Lung microvascular endothelial cell (primary cell): ENCODE data around the gene MALAT1. TPM values are rescaled to one million over a fixed set of nuclear protein-coding genes. Genes with fewer than 3 reads are reported as not detected.

ENCODE experiments used
- DNase-seq, 2 donors: peaks; one replicate each; pipeline versions ENCODE4 v3.0.0 to v3.0.0-alpha.2; 2010; ENCODE audit warnings: low read depth in 2 of 2
- total RNA-seq: library from RNA; depleted of rRNA; stranded (reverse); fragments of >200 nt; gene quantifications from 2 replicates; pipeline ENCODE4 v1.2.1, GENCODE V29; 2014

MALAT1 gene
- total RNA-seq, 1 donor from 2014 or later = 2,739 TPM

- DNase-seq = peak; percentile 57 to 77
These were observed 56.9 kb downstream of the MALAT1 start for GRCh38 chr11:65555693-65556231.

Other genes starting within 250 kb of the MALAT1 start
- gene POLA2, start 237.1 kb upstream of the MALAT1 start, total RNA-seq = 1.8 and 3.5 TPM in 2 replicates
- 5.4 and 10.1 TPM in 2 replicates for gene CDC42EP2, start 184.2 kb upstream of the MALAT1 start, total RNA-seq
- gene DPF2, start 165.2 kb upstream of the MALAT1 start, total RNA-seq = 17.9 and 18.3 TPM in 2 replicates
- 0.22 TPM in 1 of 2 replicates, not detected in the other for gene TIGD3, start 144.3 kb upstream of the MALAT1 start, total RNA-seq
- 1.2 and 1.7 TPM in 2 replicates for gene SLC25A45, start 116.4 kb upstream of the MALAT1 start, total RNA-seq
- gene FRMD8, start 112.4 kb upstream of the MALAT1 start, total RNA-seq = 63.4 and 82.9 TPM in 2 replicates
- gene NEAT1, start 76.2 kb upstream of the MALAT1 start, total RNA-seq = 26.4 and 94.2 TPM in 2 replicates
- gene SCYL1, start 26.0 kb downstream of the MALAT1 start, total RNA-seq = 36.6 and 46.6 TPM in 2 replicates
- gene LTBP3, start 59.3 kb downstream of the MALAT1 start, total RNA-seq = 20.5 and 23.0 TPM in 2 replicates
- 30.8 and 32.7 TPM in 2 replicates for gene ZNRD2, start 71.4 kb downstream of the MALAT1 start, total RNA-seq
- 17.7 and 23.2 TPM in 2 replicates for gene FAM89B, start 73.5 kb downstream of the MALAT1 start, total RNA-seq
- gene EHBP1L1, start 77.0 kb downstream of the MALAT1 start, total RNA-seq = 2.0 and 4.8 TPM in 2 replicates
- gene KCNK7, start 96.8 kb downstream of the MALAT1 start, total RNA-seq = under 0.01 and 0.20 TPM in 2 replicates
- 58.8 and 67.5 TPM in 2 replicates for gene MAP3K11, start 115.2 kb downstream of the MALAT1 start, total RNA-seq
- gene PCNX3, start 116.7 kb downstream of the MALAT1 start, total RNA-seq = 10.2 and 12.9 TPM in 2 replicates
- gene SIPA1, start 139.1 kb downstream of the MALAT1 start, total RNA-seq = 42.9 and 92.5 TPM in 2 replicates
- gene RELA, start 163.9 kb downstream of the MALAT1 start, total RNA-seq = 10.2 and 16.1 TPM in 2 replicates
- gene KAT5, start 213.2 kb downstream of the MALAT1 start, total RNA-seq = 33.6 and 49.2 TPM in 2 replicates
- 29.6 and 57.1 TPM in 2 replicates for gene RNASEH2C, start 221.8 kb downstream of the MALAT1 start, total RNA-seq